ENCODE measurements around the gene GALNT10.

- TF ChIP-seq CTCF (IDR thresholded peaks at IDR 0.05; ENCODE audit: insufficient read depth, low read depth, low read length) (no peak), EZH2 (IDR thresholded peaks at IDR 0.05; ENCODE audit: insufficient read depth, low read length) (no peak)
These were observed 19.6 kb downstream of the GALNT10 start for GRCh38 chr5:154210163-154210562.
